Measurements from ENCODE around the gene KHDC4. TPM values are rescaled to one million over a fixed set of nuclear protein-coding genes. Genes with fewer than 3 reads are reported as not detected.

The KHDC4 gene
- total and polyA plus RNA-seq, 9 of the 15 experiments (the other 6 are each of a cell fraction or from before 2014, with no cell fraction given): 12.1 to 185 (median 65.6) TPM

- no peak overlapping the region for H3K4me3 ChIP-seq
- ChIA-PET POLR2A (interaction anchor here (0.5 to 6.0 kb wide), 10 partner anchors 8 to 1230 kb away, joined by 3 to 41 read pairs (median 4); partner anchors contain the start of gene ARHGEF2), CTCF (ENCODE audit: low intra/inter-chr PET ratio) (no interaction called here)
- peaks cover 11% of the 10 kb centered on the region; the same call in 1 of the 2 replicates for H4K20me1 ChIP-seq (replicated peaks; ENCODE audit: control insufficient read depth, insufficient read depth, low read length)
- WGBS (ENCODE audit: insufficient coverage, low coverage, missing lambda C conversion rate): 88% methylated on average over 11 of the region's 13 CpGs
- H3K27ac ChIP-seq (ENCODE audit: extremely low read depth, low read depth, low read length): no peak overlapping the region
- peaks cover 5% of the 10 kb centered on the region for H3K9me1 ChIP-seq (ENCODE audit: control insufficient read depth, insufficient read depth, low read length)
- BruUV-seq (replicated peaks): no TSS peak
- peaks cover 79% of the 10 kb centered on the region; the same call in 2 of the 3 replicates for H3K36me3 ChIP-seq (ENCODE audit: control insufficient read depth, insufficient read depth, low read length)
- DNase-seq (ENCODE audit: extremely low read depth in 1 of 4, low spot score in 3 of 4): no peak
- no peaks in the 10 kb centered on the region for H3K9me3 ChIP-seq (replicated peaks; ENCODE audit: control insufficient read depth, insufficient read depth, low read depth, low read length)
- no peak overlapping the region for H3K4me2 ChIP-seq (ENCODE audit: insufficient read depth, low read length)
- peak overlapping the region in 1 of 2 experiments; percentile 17; a peak in 1 of 4 replicates for H3K9ac ChIP-seq (ENCODE audit: insufficient read depth in 1 of 2, low read depth in 2 of 2, low read length in 2 of 2)
- H2AFZ ChIP-seq (ENCODE audit: low read depth, low read length): no peak overlapping the region
- FAIRE-seq: no peak
- H3K4me1 ChIP-seq (replicated peaks in 1 of 2; ENCODE audit: control insufficient read depth in 2 of 2, insufficient read depth in 2 of 2, low read length in 2 of 2): peaks cover 31 to 49% of the 10 kb centered on the region in 2 experiments
- H3K79me2 ChIP-seq (ENCODE audit: control insufficient read depth, insufficient read depth, low read length): peaks cover 55% of the 10 kb centered on the region
- H3K27me3 ChIP-seq (ENCODE audit: control insufficient read depth in 2 of 2, insufficient read depth in 2 of 2, low read length in 2 of 2): no peaks in the 10 kb centered on the region
- ATAC-seq: no peak
- TF ChIP-seq HDAC3 (IDR thresholded peaks at IDR 0.05; ENCODE audit: borderline replicate concordance, partially characterized antibody) (no peak), RBFOX2 (IDR thresholded peaks at IDR 0.05; ENCODE audit: low read depth, low read length) (peak; percentile 46), POLR2G (IDR thresholded peaks at IDR 0.05; ENCODE audit: low read depth, low read length) (peak; percentile 41; the same call in 1 of the 2 replicates)
- intact Hi-C loops (cut with micrococcal nuclease) (no loop called here), in situ Hi-C loops (cut with MboI) (no loop called here)
These were observed 33.3 kb upstream of the KHDC4 start for GRCh38 chr1:155967341-155968050.

DNA sequence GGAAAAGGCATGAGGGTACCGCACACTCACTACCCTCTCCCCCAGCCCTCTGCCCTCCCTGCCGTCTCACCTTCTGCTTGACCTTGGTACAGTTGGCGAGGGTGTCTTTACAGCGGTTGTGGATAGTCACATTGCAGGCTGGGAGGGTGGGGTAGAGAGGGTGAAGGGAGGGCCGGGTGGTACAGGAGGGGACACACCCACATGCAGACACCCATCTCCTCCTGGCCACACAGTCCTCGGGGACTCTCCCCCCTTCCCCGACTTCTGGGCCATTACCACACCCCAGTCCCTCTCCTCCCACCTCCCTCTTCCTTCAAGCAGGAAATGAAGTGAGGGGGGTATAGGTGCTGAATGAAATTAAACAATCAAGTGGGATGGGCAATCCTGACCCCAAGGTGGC, 32.5 kb upstream of the KHDC4 start:
- H2AFZ ChIP-seq (ENCODE audit: low read depth, low read length): no peak overlapping the region
- H3K79me2 ChIP-seq (ENCODE audit: control insufficient read depth, insufficient read depth, low read length): peaks cover 54% of the 10 kb centered on the region
- intact Hi-C loops (cut with micrococcal nuclease): no loop called here
- DNase-seq (ENCODE audit: extremely low read depth in 1 of 4, low spot score in 3 of 4): no peak
- H3K9me1 ChIP-seq (ENCODE audit: control insufficient read depth, insufficient read depth, low read length): peaks cover 5% of the 10 kb centered on the region
- TF ChIP-seq ZNF274 (IDR thresholded peaks at IDR 0.05; ENCODE audit: borderline replicate concordance, low read depth, low read length): no peak
- no peak for TF ChIP-seq NFE2 (IDR thresholded peaks at IDR 0.05; ENCODE audit: low read depth)
- BruUV-seq (replicated peaks): no TSS peak
- ATAC-seq: no peak
- WGBS (ENCODE audit: insufficient coverage, low coverage, missing lambda C conversion rate): 65% methylated on average over 2 of the region's 7 CpGs
- no peak overlapping the region for H3K27ac ChIP-seq (ENCODE audit: extremely low read depth, low read depth, low read length)
- no peak for FAIRE-seq
- H3K4me2 ChIP-seq (ENCODE audit: insufficient read depth, low read length): no peak overlapping the region
- H3K27me3 ChIP-seq (ENCODE audit: control insufficient read depth in 2 of 2, insufficient read depth in 2 of 2, low read length in 2 of 2): no peaks in the 10 kb centered on the region
- CTCF ChIA-PET (ENCODE audit: low intra/inter-chr PET ratio): interaction anchor here (1.2 kb wide), 1 partner anchor 87 kb away, joined by 4 read pairs; the partner anchor contains the start of gene UBQLN4
- no peak overlapping the region for H3K4me3 ChIP-seq
- peaks cover 79% of the 10 kb centered on the region; the same call in 2 of the 3 replicates for H3K36me3 ChIP-seq (ENCODE audit: control insufficient read depth, insufficient read depth, low read length)
- peaks cover 24 to 46% of the 10 kb centered on the region in 2 experiments for H3K4me1 ChIP-seq (replicated peaks in 1 of 2; ENCODE audit: control insufficient read depth in 2 of 2, insufficient read depth in 2 of 2, low read length in 2 of 2)
- H4K20me1 ChIP-seq (replicated peaks; ENCODE audit: control insufficient read depth, insufficient read depth, low read length): peaks cover 12% of the 10 kb centered on the region; the same call in 1 of the 2 replicates
- no peak overlapping the region for H3K9ac ChIP-seq (ENCODE audit: insufficient read depth in 1 of 2, low read depth in 2 of 2, low read length in 2 of 2)
- in situ Hi-C loops (cut with MboI): no loop called here
- no peaks in the 10 kb centered on the region for H3K9me3 ChIP-seq (replicated peaks; ENCODE audit: control insufficient read depth, insufficient read depth, low read depth, low read length)
- POLR2A ChIA-PET: interaction anchor here (0.6 to 6.0 kb wide), 6 partner anchors 11 to 77 kb away, joined by 3 to 41 read pairs (median 4); partner anchors contain the start of gene ARHGEF2

All from K562 (cell line).